HEK293 (cell line): ENCODE data around the gene MYO1G.

Experiments
- CTCF ChIP-seq: fragments of 450-650 bp; formaldehyde crosslinking; IDR thresholded peaks from 2 replicates; pipeline ENCODE4 v1.5.1; 2016; ENCODE audit warnings: missing biosample characterization, missing genetic modification characterization
- PATZ1 ChIP-seq: fragments of 450-650 bp; formaldehyde crosslinking; IDR thresholded peaks from 2 replicates; pipeline ENCODE4 v1.5.1; 2016; ENCODE audit warnings: missing biosample characterization, missing genetic modification characterization
- PRDM6 ChIP-seq: fragments of 450-650 bp; formaldehyde crosslinking; IDR thresholded peaks from 2 replicates; pipeline ENCODE4 v1.5.1; 2017; ENCODE audit warnings: missing biosample characterization, missing genetic modification characterization
- ZBTB17 ChIP-seq: fragments of 450-650 bp; formaldehyde crosslinking; IDR thresholded peaks from 2 replicates; pipeline ENCODE4 v1.5.1; 2016; ENCODE audit warnings: missing biosample characterization, missing genetic modification characterization
- ZEB2 ChIP-seq: fragments of 450-650 bp; formaldehyde crosslinking; IDR thresholded peaks from 2 replicates; pipeline ENCODE4 v1.5.1; 2016; ENCODE audit warnings: missing biosample characterization, missing genetic modification characterization
- ZFP37 ChIP-seq: fragments of 450-650 bp; formaldehyde crosslinking; IDR thresholded peaks from 2 replicates; pipeline ENCODE4 v1.5.1; 2016; ENCODE audit warnings: missing biosample characterization, missing genetic modification characterization
- ZNF132 ChIP-seq: fragments of 450-650 bp; formaldehyde crosslinking; IDR thresholded peaks from 2 replicates; pipeline ENCODE4 v1.5.1; 2017; ENCODE audit warnings: missing biosample characterization, missing genetic modification characterization, borderline replicate concordance
- ZNF560 ChIP-seq: fragments of 450-650 bp; formaldehyde crosslinking; IDR thresholded peaks from 2 replicates; pipeline ENCODE4 v1.5.1; 2017; ENCODE audit warnings: missing biosample characterization, missing genetic modification characterization, borderline replicate concordance
- ZNF785 ChIP-seq: fragments of 450-650 bp; formaldehyde crosslinking; IDR thresholded peaks from 2 replicates; pipeline ENCODE4 v1.5.1; 2016; ENCODE audit warnings: missing biosample characterization, missing genetic modification characterization

- no peak for TF ChIP-seq ZNF785
- no peak for TF ChIP-seq ZBTB17 (tag by site-specific recombination)
- no peak for TF ChIP-seq CTCF (tag by site-specific recombination)
- no peak for TF ChIP-seq ZNF132 (tag by site-specific recombination)
- no peak for TF ChIP-seq PATZ1 (tag by site-specific recombination)
- TF ChIP-seq ZEB2 (tag by site-specific recombination), result no peak
- no peak for TF ChIP-seq PRDM6
- TF ChIP-seq ZFP37 (tag by site-specific recombination), result no peak
- TF ChIP-seq ZNF560, result no peak
These were observed 19.5 kb upstream of the MYO1G start for GRCh38 chr7:44998153-44998871.
